SK-N-SH treated with all-trans-retinoic acid at 6 μM for 48 hours (cell line): ENCODE data around the gene ADSS1.

ENCODE experiments used
- ARNTL ChIP-seq: fragments of 450-650 bp; formaldehyde crosslinking; IDR thresholded peaks from 2 replicates; pipeline ENCODE4 v1.5.0; 2020; ENCODE audit warnings: low read depth, mild to moderate bottlenecking, moderate library complexity, borderline replicate concordance
- CREB5 ChIP-seq: fragments of 250-450 bp; sonication (Bioruptor Pico); IDR thresholded peaks from 2 replicates; pipeline ENCODE4 v1.5.1; 2020; ENCODE audit warnings: low read depth, mild to moderate bottlenecking, moderate library complexity
- PATZ1 ChIP-seq: fragments of 250-450 bp; sonication (Bioruptor Pico); IDR thresholded peaks from 2 replicates; pipeline ENCODE4 v1.8.0; 2020; ENCODE audit warnings: mild to moderate bottlenecking, moderate library complexity, borderline replicate concordance
- SNAI2 ChIP-seq: fragments of 250-450 bp; sonication (Bioruptor Pico); IDR thresholded peaks from 2 replicates; pipeline ENCODE4 v1.5.0; 2020; ENCODE audit warnings: mild to moderate bottlenecking, moderate library complexity
- TOX ChIP-seq: fragments of 250-450 bp; sonication (Bioruptor Pico); IDR thresholded peaks from 2 replicates; pipeline ENCODE4 v1.8.0; 2021; ENCODE audit warnings: mild to moderate bottlenecking, moderate library complexity, borderline replicate concordance
- ZFP3 ChIP-seq: fragments of 250-450 bp; sonication (Bioruptor Pico); IDR thresholded peaks from 2 replicates; pipeline ENCODE4 v1.5.0; 2020; ENCODE audit warnings: mild to moderate bottlenecking, moderate library complexity
- TF ChIP-seq, protein P1 (sequence below): fragments of 250-450 bp; sonication (Bioruptor Pico); IDR thresholded peaks from 2 replicates; pipeline ENCODE4 v1.5.0; 2020; ENCODE audit warnings: mild to moderate bottlenecking, moderate library complexity
- TF ChIP-seq, protein P2 (sequence below): fragments of 250-450 bp; sonication (Bioruptor Pico); IDR thresholded peaks from 2 replicates; pipeline ENCODE4 v1.8.0; 2021; ENCODE audit warnings: low read depth, mild to moderate bottlenecking, moderate library complexity, borderline replicate concordance

DNA sequence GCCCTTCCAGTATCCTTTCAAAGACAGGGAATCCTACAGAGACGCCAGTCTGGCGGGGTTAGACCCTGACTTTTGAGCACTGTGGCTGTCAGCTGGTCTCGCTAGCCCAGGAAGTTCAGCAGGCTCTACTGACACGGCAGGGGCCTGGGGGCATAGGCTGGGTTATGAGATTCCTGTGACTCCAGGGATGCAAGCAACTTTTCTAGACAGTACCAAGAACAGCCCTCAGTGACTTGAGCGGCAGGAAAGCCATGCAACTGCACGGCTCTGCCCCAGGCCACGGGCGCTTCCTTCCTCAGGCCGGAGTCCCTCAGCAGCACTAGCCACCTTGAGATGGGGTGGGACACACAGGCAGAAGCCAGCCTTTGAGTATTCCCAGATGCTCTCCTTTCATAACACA, 23.8 kb downstream of the ADSS1 start:
- TF ChIP-seq TOX (CRISPR knock-in tag) (no peak), PATZ1 (no peak), CREB5 (CRISPR knock-in tag) (no peak), ZFP3 (CRISPR knock-in tag) (no peak), SNAI2 (CRISPR knock-in tag) (no peak), ARNTL (no peak)
- TF ChIP-seq, protein P1, sequence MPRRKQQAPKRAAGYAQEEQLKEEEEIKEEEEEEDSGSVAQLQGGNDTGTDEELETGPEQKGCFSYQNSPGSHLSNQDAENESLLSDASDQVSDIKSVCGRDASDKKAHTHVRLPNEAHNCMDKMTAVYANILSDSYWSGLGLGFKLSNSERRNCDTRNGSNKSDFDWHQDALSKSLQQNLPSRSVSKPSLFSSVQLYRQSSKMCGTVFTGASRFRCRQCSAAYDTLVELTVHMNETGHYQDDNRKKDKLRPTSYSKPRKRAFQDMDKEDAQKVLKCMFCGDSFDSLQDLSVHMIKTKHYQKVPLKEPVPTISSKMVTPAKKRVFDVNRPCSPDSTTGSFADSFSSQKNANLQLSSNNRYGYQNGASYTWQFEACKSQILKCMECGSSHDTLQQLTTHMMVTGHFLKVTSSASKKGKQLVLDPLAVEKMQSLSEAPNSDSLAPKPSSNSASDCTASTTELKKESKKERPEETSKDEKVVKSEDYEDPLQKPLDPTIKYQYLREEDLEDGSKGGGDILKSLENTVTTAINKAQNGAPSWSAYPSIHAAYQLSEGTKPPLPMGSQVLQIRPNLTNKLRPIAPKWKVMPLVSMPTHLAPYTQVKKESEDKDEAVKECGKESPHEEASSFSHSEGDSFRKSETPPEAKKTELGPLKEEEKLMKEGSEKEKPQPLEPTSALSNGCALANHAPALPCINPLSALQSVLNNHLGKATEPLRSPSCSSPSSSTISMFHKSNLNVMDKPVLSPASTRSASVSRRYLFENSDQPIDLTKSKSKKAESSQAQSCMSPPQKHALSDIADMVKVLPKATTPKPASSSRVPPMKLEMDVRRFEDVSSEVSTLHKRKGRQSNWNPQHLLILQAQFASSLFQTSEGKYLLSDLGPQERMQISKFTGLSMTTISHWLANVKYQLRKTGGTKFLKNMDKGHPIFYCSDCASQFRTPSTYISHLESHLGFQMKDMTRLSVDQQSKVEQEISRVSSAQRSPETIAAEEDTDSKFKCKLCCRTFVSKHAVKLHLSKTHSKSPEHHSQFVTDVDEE: no peak
- TF ChIP-seq, protein P2, sequence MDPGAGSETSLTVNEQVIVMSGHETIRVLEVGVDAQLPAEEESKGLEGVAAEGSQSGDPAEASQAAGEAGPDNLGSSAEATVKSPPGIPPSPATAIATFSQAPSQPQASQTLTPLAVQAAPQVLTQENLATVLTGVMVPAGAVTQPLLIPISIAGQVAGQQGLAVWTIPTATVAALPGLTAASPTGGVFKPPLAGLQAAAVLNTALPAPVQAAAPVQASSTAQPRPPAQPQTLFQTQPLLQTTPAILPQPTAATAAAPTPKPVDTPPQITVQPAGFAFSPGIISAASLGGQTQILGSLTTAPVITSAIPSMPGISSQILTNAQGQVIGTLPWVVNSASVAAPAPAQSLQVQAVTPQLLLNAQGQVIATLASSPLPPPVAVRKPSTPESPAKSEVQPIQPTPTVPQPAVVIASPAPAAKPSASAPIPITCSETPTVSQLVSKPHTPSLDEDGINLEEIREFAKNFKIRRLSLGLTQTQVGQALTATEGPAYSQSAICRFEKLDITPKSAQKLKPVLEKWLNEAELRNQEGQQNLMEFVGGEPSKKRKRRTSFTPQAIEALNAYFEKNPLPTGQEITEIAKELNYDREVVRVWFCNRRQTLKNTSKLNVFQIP: no peak
